ENCODE results near the gene HNRNPA1L2. TPM values are rescaled to one million over a fixed set of nuclear protein-coding genes. Genes with fewer than 3 reads are reported as not detected.
"Not testable (repeated sequence)": the region's sequence is repeated elsewhere in the genome, so short reads cannot be mapped to it uniquely, and the experiment has no call there.

Gene HNRNPA1L2
- total and polyA plus RNA-seq, 5 donors from 2014 or later, result 7.1 to 12.1 (median 7.5) TPM

GRCh38 chr13:52673465-52673864 lies 31.2 kb downstream of the HNRNPA1L2 start:
- DNase-seq, result no peak
- no peak overlapping the region for H3K27ac ChIP-seq (ENCODE audit: insufficient read depth, low read length, poor library complexity, severe bottlenecking)
- Mint-ChIP-seq H3K9me3 (no peaks in the 10 kb centered on the region), H3K27me3 (no peaks in the 10 kb centered on the region), H3K4me3 (no peak overlapping the region), H3K36me3 (peaks cover 32% of the 10 kb centered on the region), H3K4me1 (peaks cover 20 to 38% (median 26%) of the 10 kb centered on the region in 4 donors), H3K27ac (no peak overlapping the region)
- no peak overlapping the region for H3K4me3 ChIP-seq (ENCODE audit: low read depth, low read length)
- H3K9me3 ChIP-seq (ENCODE audit: control insufficient read depth in 2 of 2, low read length in 2 of 2), result no peaks in the 10 kb centered on the region
- peaks cover 59% of the 10 kb centered on the region for H3K36me3 ChIP-seq (ENCODE audit: control insufficient read depth, insufficient read depth, low read length)
- no peaks in the 10 kb centered on the region for H3K27me3 ChIP-seq (ENCODE audit: control insufficient read depth, insufficient read depth, low read length)
- H3K4me1 ChIP-seq (ENCODE audit: control insufficient read depth, insufficient read depth, low read length, poor library complexity, severe bottlenecking), result no peaks in the 10 kb centered on the region
- ATAC-seq (ENCODE audit: low read depth in 2 of 2), result no peak

DNA sequence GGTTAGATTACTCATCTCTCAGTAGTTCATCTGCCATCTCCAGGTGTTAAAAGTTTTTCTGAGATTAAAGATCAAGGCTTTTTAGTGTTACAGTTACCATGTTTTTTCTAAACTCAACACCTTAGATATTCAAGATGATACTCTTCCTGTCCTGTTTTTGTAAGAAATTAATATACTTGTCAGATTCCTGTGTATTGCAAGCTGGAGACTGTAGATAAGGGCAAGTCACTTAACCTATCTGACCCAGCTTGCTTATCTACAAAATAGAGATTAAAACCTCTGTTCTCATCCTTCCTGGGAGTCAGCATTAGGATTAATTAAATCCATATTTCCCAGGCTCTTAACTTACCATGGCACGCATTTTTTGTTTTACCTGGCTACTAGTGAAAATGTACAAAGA lies 35.6 kb downstream of the HNRNPA1L2 start:
- Mint-ChIP-seq H3K27me3 (no peaks in the 10 kb centered on the region), H3K4me3 (no peak overlapping the region), H3K4me1 (peaks cover 11 to 34% (median 21%) of the 10 kb centered on the region in 4 donors), H3K9me3 (no peaks in the 10 kb centered on the region), H3K27ac (peak overlapping the region in 1 of 3 donors; percentile 37), H3K36me3 (peaks cover 42% of the 10 kb centered on the region)
- no peak overlapping the region for H3K27ac ChIP-seq (ENCODE audit: insufficient read depth, low read length, poor library complexity, severe bottlenecking)
- no peak overlapping the region for H3K4me3 ChIP-seq (ENCODE audit: low read depth, low read length)
- no peaks in the 10 kb centered on the region for H3K4me1 ChIP-seq (ENCODE audit: control insufficient read depth, insufficient read depth, low read length, poor library complexity, severe bottlenecking)
- ATAC-seq (ENCODE audit: low read depth in 2 of 2) (no peak), DNase-seq (no peak)
- peaks cover 71% of the 10 kb centered on the region for H3K36me3 ChIP-seq (ENCODE audit: control insufficient read depth, insufficient read depth, low read length)
- H3K27me3 ChIP-seq (ENCODE audit: control insufficient read depth, insufficient read depth, low read length), result no peaks in the 10 kb centered on the region
- no peaks in the 10 kb centered on the region for H3K9me3 ChIP-seq (ENCODE audit: control insufficient read depth in 2 of 2, low read length in 2 of 2)

DNA sequence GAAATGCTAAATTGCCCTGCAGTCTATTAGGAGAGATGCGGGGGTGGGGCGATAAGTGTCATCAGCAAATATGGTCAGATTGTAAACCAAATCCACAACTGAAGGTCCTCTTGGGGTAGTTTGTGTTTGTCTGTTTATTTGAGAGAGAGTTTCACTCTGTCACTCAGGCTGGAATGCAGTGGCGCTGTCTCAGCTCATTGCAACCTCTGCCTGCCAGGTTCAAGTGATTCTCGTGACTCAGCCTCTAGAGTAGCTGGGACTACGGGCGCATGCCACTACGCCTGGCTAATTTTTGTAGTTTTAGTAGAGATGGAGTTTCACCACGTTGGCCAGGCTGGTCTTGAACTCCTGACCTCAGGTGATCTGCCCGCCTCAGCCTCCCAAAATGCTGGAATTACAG lies 43.6 kb downstream of the HNRNPA1L2 start:
- H3K27me3 Mint-ChIP-seq; H3K4me3 ChIP-seq (ENCODE audit: low read depth, low read length); H3K9me3 Mint-ChIP-seq; H3K4me1 ChIP-seq (ENCODE audit: control insufficient read depth, insufficient read depth, low read length, poor library complexity, severe bottlenecking); H3K27me3 ChIP-seq (ENCODE audit: control insufficient read depth, insufficient read depth, low read length); H3K27ac ChIP-seq (ENCODE audit: insufficient read depth, low read length, poor library complexity, severe bottlenecking); H3K4me3 Mint-ChIP-seq; H3K27ac Mint-ChIP-seq; ATAC-seq (ENCODE audit: low read depth in 2 of 2); DNase-seq; H3K9me3 ChIP-seq (ENCODE audit: control insufficient read depth in 2 of 2, low read length in 2 of 2): not testable (repeated sequence)
- peaks cover 70% of the 10 kb centered on the region for H3K36me3 ChIP-seq (ENCODE audit: control insufficient read depth, insufficient read depth, low read length)
- H3K36me3 Mint-ChIP-seq, result peaks cover 45% of the 10 kb centered on the region
- peaks cover 7 to 20% (median 13%) of the 10 kb centered on the region in 4 donors for H3K4me1 Mint-ChIP-seq

GRCh38 chr13:52686376-52686775 lies 44.1 kb downstream of the HNRNPA1L2 start:
- no peak overlapping the region for H3K27ac Mint-ChIP-seq

More at GRCh38 chr13:52686376-52686775, 44.1 kb downstream of the HNRNPA1L2 start:
- Histone ChIP-seq H3K36me3 (ENCODE audit: control insufficient read depth, insufficient read depth, low read length) (peaks cover 64% of the 10 kb centered on the region), H3K9me3 (ENCODE audit: control insufficient read depth in 2 of 2, low read length in 2 of 2) (no peaks in the 10 kb centered on the region), H3K4me3 (ENCODE audit: low read depth, low read length) (no peak overlapping the region), H3K27ac (ENCODE audit: insufficient read depth, low read length, poor library complexity, severe bottlenecking) (no peak overlapping the region), H3K4me1 (ENCODE audit: control insufficient read depth, insufficient read depth, low read length, poor library complexity, severe bottlenecking) (no peaks in the 10 kb centered on the region), H3K27me3 (ENCODE audit: control insufficient read depth, insufficient read depth, low read length) (no peaks in the 10 kb centered on the region)
- Mint-ChIP-seq H3K9me3 (no peaks in the 10 kb centered on the region), H3K4me1 (peaks cover 10 to 23% (median 15%) of the 10 kb centered on the region in 4 donors), H3K27me3 (no peaks in the 10 kb centered on the region), H3K4me3 (no peak overlapping the region), H3K36me3 (peaks cover 47% of the 10 kb centered on the region)
- ATAC-seq (ENCODE audit: low read depth in 2 of 2) (no peak), DNase-seq (no peak)

Other genes with a start within 250 kb of the HNRNPA1L2 start
- gene THSD1, start 236.3 kb upstream of the HNRNPA1L2 start, total RNA-seq, result 0.79 TPM
- under 1 TPM in 1 of 4 donors, not detected in 3; 0.12 TPM for gene THSD1, start 236.3 kb upstream of the HNRNPA1L2 start, polyA plus RNA-seq
- 39.5 TPM for gene VPS36, start 191.8 kb upstream of the HNRNPA1L2 start, total RNA-seq
- 10 to 100 TPM; 36.8 to 39.5 (median 37.6) TPM for gene VPS36, start 191.8 kb upstream of the HNRNPA1L2 start, polyA plus RNA-seq
- gene CKAP2, start 187.0 kb upstream of the HNRNPA1L2 start, total RNA-seq, result 36.7 TPM
- gene CKAP2, start 187.0 kb upstream of the HNRNPA1L2 start, polyA plus RNA-seq, result 10 to 100 TPM; 20.1 to 27.7 (median 24.0) TPM
- 32.7 TPM for gene SUGT1, start 10.4 kb downstream of the HNRNPA1L2 start, total RNA-seq
- 10 to 100 TPM; 49.5 to 58.6 (median 55.3) TPM for gene SUGT1, start 10.4 kb downstream of the HNRNPA1L2 start, polyA plus RNA-seq
- not detected for gene CNMD, start 97.4 kb downstream of the HNRNPA1L2 start, total RNA-seq
- gene CNMD, start 97.4 kb downstream of the HNRNPA1L2 start, polyA plus RNA-seq, result under 1 TPM in 1 of 4 donors, not detected in 3; 0.11 TPM
- gene PCDH8, start 206.2 kb downstream of the HNRNPA1L2 start, total RNA-seq, result not detected
- not detected for gene PCDH8, start 206.2 kb downstream of the HNRNPA1L2 start, polyA plus RNA-seq